NCI-H2196 (cell line): ENCODE measurements around the gene RPH3AL.
"Not testable (repeated sequence)": the region's sequence is repeated elsewhere in the genome, so short reads cannot be mapped to it uniquely, and the experiment has no call there.

Experiments
- DNase-seq: peaks from one replicate; lab custom pipeline; 2025; ENCODE audit not compliant: unreplicated experiment; lab: John Stamatoyannopoulos, UW

The RPH3AL gene

GRCh38 chr17:379531-380465 is 27.2 kb upstream of the RPH3AL start:
- no peak for DNase-seq

- no peak for DNase-seq
These were observed 25.5 kb upstream of the RPH3AL start for GRCh38 chr17:378068-378467.

- no peak for DNase-seq
These were observed 24.6 kb upstream of the RPH3AL start for GRCh38 chr17:376936-377863.

GRCh38 chr17:373613-374230 is 21.1 kb upstream of the RPH3AL start:
- DNase-seq: no peak

- no peak for DNase-seq
These were observed 19.8 kb upstream of the RPH3AL start for GRCh38 chr17:372157-373152.

- DNase-seq: no peak
These were observed 19.0 kb upstream of the RPH3AL start for GRCh38 chr17:371583-371982.

- DNase-seq: not testable (repeated sequence)
These were observed 15.0 kb upstream of the RPH3AL start for GRCh38 chr17:367656-368055.

GRCh38 chr17:366657-367615 is 14.3 kb upstream of the RPH3AL start:
- peak; percentile 42 for DNase-seq

GRCh38 chr17:364766-365165 is 12.2 kb upstream of the RPH3AL start:
- DNase-seq: no peak

- DNase-seq: no peak
These were observed 11.7 kb upstream of the RPH3AL start for GRCh38 chr17:364308-364707.

- DNase-seq: no peak
These were observed 10.1 kb upstream of the RPH3AL start for GRCh38 chr17:362721-363120.

GRCh38 chr17:360092-360750 is 7.6 kb upstream of the RPH3AL start:
- DNase-seq: no peak

- DNase-seq: no peak
These were observed 6.0 kb upstream of the RPH3AL start for GRCh38 chr17:358491-359151.

GRCh38 chr17:357644-358043 is 5.0 kb upstream of the RPH3AL start:
- DNase-seq: no peak

- no peak for DNase-seq
These were observed 4.2 kb upstream of the RPH3AL start for GRCh38 chr17:356671-357434.

- DNase-seq: peak; percentile 75
These were observed 2.3 kb upstream of the RPH3AL start for GRCh38 chr17:354651-355556.
